GM21619 (cell line): ENCODE measurements around the gene PACS1.
A peak's percentile ranks its signal among the peaks of the same experiment; 100 is the strongest.

Experiments used
- ATAC-seq: cut with Tn5 transposase; IDR thresholded peaks from one replicate; pipeline ENCODE4 v1.9.1; 2021; ENCODE audit not compliant: unreplicated experiment

PACS1 gene

DNA sequence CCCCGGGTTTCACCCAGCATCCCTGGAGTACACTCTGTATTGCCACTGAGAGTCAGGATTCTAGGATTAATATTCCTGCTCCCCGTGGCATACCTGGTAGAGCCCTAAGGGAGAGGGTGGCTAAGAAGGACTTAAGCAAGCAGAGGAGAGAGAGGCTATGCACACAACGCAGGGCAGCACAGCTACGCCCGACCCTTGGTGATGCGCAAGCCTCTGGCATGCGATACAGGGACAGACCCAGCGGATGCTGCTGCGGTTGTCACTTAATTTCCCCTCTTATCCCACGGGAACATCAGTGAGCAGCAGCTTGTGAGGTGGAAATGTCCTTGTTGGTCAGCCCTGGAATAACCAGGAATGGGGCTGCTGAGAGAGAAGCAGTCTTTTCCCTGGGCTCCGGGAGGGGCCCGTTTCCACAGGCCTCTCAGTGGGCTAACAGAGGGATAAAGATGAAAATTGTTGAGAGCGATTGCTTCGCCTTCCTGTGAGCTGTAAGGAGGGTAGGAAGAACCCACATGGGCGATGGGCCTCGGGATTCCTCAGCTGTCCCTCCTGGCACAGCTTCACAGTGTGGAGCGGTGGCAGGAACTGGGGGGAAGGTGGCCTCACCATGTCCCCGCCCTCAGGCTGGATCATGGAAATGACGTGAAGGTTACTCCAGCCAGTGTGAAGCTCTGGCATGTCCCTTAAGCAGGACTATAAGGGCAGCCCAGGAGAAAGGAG is 149.9 kb downstream of the PACS1 start:
- ATAC-seq: no peak

DNA sequence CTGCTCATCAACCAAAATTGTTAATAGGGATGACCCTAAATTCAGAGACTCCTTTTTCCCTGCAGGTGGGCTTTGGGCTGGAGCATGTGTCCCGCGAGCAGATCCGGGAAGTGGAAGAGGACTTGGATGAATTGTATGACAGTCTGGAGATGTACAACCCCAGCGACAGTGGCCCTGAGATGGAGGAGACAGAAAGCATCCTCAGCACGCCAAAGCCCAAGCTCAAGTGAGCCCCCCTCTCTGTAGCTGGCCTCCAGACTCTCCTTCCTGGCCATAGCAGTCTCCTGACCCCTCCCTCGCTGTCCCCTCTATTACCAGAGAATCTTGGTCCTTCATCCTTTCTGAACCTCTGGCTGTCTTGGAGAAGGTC is 150.5 kb downstream of the PACS1 start:
- no peak for ATAC-seq

DNA sequence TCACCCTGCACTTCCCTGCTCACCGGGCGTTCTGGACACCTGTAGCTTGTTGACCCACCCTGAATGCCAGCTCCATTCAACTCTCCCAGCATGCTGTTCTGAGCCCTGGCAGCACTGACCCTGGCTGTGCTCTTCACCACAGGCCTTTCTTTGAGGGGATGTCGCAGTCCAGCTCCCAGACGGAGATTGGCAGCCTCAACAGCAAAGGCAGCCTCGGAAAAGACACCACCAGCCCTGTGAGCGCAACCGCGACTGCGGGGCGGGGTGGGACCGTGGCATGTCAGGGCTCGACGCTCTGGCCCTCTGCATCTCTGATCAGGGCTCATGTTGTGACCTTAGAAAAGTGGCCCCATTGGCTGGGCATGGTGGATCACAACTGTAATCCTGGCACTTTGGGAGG is 150.9 kb downstream of the PACS1 start:
- no peak for ATAC-seq

DNA sequence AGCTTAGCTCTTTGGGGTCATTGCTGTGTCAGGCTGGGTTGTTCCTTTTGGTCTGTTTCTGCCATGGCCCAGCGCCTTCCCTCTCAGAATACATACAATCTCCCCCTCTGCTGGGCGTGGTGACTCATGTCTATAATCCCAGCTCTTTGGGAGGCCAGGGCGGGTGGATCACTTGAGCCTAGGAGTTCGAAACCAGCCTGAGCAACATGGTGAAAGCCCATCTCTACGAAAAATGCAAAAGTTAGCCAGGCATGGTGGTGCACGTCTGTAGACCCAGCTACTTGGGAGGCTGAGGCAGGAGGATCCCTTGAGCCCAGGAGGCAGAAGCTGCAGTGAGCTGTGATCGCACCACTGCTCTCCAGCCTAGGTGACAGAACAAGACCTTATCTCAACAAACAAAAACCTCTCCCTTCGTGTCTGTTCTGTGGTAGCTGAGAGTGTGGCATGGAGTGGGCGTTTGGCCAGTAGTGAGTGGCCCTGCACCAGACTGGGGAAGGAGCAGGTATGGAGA is 151.7 kb downstream of the PACS1 start:
- ATAC-seq: peak; percentile 10

DNA sequence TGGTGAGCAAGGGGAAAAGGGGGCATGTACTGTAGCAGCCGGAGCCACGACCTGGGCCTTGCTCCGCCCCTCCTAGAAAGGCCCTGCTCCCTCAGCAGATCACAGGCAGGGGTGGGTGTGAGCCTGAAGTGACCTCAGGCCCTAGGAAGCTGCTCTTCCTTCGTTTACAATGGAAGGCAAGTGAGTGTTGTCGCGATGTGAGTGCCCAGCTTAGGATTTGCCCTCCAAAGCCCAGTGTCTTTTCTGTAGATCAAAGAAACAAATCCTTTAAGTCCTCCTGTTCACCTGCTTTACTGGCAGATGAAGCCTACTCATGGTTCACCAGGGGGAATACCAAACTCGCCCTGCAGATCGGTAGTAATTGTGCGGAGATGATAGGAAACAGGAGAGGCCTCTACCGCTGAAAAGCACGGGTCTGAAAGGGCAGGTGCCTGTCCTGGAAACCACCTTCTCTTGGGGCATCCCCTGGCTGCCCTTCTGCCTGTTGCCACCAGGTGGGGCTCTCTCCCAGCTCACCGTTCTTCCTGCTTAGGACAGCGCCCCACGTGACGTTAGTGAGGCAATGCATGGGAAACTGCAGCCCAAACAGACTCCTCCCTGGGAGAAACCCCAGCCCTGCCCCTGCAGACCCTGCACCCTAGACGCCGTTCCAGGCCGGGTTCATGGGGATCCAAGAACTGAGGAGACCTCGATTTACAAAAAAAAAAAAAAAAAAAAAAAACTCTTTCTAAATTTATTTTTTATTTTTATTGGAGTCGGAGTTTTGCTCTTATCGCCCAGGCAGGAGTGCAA is 152.5 kb downstream of the PACS1 start:
- ATAC-seq: peak; percentile 93

DNA sequence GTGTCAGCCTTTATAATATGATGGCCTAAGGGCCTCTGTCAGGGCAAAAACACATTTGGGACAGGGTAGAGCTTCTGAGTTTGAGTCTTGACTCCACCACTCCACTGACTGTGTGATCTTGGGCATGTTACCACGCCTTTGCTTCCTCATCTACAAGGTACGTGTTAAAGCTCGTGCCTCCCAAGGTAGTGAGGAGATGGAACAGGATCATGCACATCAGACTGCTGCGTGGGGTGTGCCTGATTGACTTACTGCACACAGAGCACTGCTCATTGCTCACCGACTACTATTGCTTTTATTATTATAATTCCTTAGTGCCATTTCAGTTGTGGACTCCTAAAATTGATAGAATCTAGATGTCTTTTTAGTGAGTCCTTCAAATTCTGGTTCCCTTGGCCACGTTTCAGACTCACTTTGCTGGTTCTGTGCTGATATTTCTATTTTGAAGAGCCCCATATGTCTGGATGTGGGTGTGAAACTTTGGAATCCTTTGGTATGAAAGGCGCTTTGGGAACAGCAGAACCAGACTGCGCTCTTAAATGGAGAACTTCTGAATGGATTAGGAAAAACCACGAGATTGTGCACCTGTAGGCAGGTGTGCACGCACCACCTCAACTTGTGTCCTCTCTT is 154.3 kb downstream of the PACS1 start:
- ATAC-seq: no peak

DNA sequence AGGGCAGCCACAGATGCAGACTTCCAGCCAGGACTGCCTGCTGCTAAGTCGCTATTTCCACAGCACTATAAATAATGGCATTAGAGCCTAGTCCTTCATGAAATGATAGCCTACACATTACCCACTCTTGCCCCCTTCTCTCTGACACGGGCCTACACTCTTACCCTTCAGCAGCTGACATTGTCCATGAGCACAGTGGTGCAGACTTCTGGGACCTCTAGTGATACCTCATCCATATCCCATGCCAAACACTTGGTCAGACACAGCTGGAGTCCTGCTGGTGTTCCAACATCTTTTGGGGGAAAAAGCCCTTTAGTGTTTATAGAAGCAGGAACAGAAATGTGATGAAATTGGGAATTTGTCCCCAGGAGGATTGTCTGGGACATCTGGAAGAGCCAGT is 155.0 kb downstream of the PACS1 start:
- ATAC-seq: no peak

DNA sequence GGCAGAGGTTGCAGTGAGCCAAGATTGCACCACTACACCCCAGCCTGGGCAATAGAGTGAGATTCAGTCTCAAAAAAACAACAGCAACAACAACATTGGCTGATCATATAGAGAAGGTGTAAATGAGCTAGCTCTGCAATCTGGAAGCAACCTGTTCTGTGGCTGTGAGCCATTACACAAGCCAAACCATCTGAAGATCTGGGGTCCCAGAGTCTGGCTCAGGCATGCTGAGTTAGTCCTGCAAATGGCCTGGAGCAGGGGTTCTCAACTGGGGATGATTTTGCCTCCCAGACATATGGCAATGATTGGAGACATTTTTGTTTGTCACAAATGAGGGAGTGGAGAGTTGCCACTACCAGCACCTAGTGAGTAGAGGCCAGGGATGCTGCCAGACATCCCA is 156.0 kb downstream of the PACS1 start:
- ATAC-seq: no peak

DNA sequence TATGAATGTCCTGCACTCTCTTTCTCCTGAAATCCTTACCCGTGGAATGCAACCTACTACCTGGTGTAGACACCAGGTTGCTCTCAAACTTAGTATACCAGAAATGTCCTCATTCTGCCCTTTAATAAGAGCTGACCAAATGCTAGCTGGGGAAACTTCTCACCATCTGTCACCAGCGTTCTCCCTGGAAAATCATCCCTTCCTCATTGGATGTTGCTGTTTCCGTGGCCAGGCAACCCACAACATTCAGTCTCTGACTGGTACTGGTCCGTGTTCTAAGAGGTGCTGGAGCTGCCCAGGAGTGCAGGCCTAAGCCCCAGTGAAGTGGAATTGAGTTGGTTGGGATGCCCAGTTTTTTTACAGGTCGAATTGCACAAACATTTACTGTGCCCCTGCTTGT is 157.6 kb downstream of the PACS1 start:
- no peak for ATAC-seq

DNA sequence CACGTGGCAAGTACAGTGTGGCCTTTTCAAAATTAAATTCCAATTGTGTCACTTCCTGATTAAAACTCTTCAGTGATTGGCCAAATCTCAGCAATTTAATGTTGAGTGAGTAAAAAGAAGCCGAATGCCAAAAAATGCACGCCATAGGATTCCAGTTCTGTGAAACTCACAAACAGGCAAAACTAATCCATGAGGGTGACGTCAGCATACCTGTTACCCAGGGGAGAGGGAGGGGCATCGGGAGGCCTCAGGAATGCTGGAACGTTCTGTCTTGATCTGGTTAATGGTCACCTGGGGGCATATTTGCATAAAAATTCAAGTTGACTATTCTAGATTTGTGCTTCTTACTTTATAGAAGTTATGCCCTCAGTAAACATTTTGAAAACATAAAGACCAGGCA is 158.4 kb downstream of the PACS1 start:
- no peak for ATAC-seq

DNA sequence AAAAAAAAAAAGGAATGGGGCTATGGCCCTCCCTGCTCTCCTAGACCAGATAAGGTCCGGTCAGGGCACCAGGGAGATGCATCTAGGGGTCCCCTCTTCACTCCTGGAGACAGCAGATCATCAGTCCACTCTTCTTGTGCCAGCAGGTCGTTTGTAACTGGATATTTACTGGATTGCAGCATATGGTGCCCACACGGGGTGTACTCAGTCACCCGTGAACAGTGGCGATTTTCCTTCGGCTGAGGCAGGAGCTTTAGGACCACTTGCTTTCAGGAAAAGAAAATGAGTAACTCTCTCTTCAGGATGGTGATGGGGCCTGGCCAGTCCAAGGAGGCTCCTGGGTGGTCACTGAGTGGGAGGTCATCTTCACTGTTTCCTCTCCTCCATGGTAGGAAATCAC is 160.1 kb downstream of the PACS1 start:
- ATAC-seq: no peak

DNA sequence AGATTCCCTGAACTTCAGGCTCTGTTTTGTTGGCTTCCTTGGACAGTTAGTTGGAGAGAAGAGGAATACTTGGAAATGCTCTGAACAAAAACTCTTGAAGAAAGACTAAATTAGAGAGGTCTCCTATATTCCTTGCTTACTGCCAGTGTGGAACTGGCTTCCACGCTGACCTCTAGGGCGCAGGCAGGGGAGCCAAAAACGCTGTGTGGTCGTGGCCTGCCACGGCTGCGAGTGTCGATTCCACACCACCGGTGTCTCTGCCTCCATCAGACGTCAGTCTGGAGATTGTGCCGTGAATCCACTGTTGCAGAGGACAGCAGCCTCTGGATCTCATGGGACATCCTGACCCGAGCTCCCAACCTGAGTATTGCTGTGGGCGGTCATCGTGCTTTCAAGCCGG is 160.9 kb downstream of the PACS1 start:
- ATAC-seq: no peak

DNA sequence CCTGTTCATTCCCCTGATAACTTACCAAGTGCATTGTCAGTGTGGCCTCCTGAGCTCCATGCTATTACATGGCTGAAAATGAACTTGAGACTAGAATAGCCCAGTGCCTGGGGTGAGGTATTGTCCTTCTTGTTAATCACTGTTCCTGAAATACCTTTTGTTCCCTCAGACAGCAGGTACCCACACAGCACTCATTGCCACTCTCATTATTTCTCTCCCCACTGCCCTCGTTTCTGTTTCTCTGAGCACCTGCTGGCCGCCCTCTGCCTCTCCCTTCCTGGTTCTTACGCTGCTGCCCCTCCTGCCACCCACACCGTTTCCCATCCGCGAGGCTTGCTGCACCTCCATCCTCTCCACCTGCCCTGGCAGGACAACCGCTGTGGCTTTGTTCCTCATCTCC is 161.5 kb downstream of the PACS1 start:
- no peak for ATAC-seq

DNA sequence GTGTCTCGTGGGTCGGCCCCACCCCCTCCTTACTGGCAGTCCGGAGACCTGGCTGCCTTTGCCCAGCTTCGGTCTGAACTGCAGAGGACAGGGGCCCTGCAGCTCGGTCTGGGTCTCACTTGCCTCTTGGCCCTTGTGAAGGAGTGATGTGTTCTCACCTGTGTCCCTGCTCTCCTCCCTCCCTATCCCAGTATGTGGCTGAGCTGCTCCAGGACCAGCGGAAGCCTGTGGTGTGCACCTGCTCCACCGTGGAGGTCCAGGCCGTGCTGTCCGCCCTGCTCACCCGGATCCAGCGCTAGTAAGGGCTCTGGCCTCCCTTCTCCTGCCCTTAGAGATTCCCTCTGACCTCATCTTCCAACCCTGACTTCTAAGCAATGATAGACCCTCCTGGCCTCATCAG is 162.7 kb downstream of the PACS1 start:
- ATAC-seq: no peak

DNA sequence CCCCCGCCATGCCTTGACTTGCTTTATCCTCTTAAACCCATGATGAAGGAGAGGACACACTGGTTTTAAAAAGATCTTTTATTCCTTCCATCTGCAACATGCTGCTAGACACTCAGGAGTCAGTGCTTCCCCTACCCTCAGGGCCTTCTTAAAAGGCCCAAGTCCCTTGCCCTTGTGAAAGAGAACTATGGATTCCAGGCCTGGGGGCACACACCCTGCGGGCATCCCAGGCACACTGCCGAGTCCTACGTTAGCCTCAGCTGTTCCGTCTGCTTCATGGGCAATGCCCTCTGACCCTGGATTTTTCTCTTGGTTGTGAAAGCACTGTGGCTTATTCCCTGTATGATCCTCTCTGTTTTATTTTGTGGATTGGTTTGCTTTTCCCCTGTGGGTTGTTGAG is 163.2 kb downstream of the PACS1 start:
- ATAC-seq: no peak

DNA sequence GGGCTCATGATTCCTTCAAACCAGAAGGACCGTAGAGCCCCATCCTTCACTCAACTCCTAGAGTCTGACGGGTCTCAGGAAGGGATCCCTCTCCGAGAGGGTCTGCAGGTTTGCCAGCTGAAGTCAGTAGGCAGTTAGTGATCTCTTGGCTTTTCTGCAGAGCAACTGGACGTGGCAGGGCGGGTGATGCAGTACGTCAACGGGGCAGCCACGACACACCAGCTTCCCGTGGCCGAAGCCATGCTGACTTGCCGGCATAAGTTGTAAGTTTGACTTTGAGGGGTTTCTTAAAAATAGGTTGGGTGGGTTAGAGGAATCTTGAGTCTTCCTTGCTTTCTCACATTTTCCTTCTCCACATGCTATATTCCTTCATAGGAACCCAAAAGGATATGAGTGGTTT is 165.1 kb downstream of the PACS1 start:
- no peak for ATAC-seq

DNA sequence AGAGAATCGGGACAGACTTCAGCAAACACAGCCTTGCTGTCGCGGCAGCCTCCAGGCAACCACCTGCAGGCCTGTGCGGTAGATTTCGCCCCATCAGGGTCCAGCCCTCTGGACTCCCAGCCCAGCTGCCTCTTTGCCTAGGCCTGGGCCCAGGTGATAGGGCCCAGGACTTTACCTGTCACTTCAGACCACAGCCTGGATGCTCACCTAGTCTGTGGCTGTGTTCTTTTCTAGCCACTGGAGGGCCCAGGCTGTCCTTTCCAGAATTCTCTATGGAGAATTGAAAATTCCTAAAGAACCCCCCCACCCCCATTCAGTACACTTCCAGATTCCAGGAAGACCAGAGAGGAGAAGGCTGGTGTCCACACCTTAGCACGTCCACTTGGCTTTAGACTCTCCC is 167.8 kb downstream of the PACS1 start:
- no peak for ATAC-seq

DNA sequence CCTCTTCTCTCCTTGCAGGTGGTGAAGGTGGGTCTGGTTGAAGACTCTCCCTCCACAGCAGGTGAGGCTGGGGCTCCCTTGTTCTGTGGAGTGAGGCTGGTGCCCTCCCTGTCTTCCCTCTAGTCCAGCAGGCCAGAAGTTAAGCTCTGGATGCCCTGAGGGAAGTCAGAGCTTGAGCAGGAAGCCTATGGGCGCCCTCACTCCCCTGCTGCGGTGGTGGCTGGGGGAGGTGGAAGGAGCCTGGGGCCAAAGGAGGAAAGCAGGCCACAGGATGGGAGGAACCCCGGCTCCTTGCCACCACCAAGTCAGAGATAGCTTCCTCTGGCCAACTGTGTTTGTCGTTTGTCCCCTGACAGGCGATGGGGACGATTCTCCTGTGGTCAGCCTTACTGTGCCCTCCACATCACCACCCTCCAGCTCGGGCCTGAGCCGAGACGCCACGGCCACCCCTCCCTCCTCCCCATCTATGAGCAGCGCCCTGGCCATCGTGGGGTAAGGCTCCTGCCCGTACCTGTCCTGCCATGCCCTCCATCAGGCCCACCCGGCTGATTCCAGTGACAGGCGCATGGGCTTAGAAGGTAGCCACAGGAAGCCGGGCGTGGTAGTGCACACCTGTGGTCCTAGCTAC is 168.8 kb downstream of the PACS1 start:
- no peak for ATAC-seq

DNA sequence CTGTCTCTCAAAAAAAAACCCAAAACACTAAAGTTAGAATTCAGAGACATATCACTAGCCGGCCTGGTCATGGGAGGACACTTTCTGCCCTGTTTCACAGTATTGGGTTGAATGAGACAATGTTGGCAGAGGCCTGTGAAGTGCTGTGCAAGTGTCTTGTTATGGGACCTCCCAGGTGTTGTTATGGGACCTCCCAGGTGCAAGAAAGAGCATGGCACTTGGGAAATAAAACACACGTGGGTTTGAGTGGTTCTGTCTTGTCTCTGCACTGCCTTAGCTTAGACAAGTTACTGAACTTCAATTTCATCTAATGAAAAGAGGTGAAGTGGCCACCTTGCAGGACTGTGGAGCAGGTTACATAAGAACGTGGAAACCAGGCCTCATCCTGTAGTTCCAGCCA is 169.4 kb downstream of the PACS1 start:
- ATAC-seq: no peak

DNA sequence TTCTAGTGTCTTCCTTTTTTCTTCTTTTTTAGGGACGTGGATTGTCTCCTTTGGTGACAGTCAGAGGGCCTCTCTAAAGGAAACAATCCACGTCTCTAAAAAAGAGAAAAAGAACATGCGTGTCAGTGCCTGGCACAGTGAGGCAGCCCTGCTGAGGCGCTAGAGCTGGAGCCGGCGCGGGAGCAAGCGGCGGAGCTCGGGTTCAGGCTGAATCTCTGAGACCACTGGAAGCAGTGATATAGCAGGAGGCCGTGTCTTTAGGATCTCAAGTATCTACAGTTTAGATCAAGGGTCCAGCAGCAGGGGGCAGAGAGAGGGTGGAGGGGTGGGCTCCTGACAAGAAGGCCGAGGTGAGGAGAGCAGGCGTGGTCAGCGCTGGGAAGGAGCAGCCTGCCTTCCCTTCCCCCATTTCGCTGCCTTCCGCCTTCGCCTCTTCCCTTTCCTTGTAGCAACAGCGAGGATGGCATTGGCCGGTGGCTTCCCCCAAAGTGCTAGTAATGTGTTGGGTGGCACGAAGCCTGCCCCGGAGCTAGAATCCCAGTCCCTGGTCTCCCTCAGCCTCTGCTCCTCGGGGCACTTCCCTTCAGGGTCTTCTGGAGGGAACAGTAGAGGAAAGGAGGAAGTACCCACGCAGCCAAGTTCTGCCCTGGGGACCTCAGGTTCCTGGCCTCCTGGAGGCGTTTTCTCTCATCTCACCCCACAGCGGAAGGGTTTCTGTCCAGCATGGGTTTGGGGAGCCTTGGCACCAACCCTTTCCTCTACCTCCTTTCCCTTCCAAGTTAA is 170.1 kb downstream of the PACS1 start:
- ATAC-seq: no peak

DNA sequence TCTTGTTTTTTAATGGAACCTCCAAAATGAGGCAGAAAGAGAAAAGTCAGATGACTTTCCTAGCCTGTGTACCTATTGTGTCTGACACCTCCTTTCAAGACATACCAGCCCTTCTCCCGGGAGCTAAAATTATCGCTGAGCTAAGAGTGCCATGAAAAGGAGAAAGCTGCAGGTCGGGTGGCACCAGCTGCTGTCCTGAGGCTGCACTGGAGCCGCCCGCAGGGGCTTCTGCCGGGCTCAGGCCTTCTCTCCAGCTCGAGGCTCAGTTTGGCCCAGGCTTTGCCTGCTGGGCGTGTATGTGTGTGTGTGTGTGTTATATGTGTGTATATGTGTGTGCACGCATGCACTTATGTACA is 170.7 kb downstream of the PACS1 start:
- ATAC-seq: no peak
